A673 (cell line): ENCODE data around the gene TASP1. TPM values are rescaled to one million over a fixed set of nuclear protein-coding genes. Genes with fewer than 3 reads are reported as not detected.

Experiments
- BruUV-seq: library from RNA; stranded (reverse); fragments of 400-500 nt; replicated peaks from 2 replicates; lab custom pipeline; 2021; lab: Mats Ljungman, UMichigan
- CTCF ChIA-PET: fragments of 300-600 bp; sonication (Branson Sonifier 250); formaldehyde crosslinking; loops from one replicate; lab custom pipeline; 2022; ENCODE audit warnings: antibody characterized with exemption; lab: Charles Lee
- POLR2A ChIA-PET: fragments of 300-600 bp; sonication (Branson Sonifier 250); formaldehyde crosslinking; loops from one replicate; lab custom pipeline; 2022; ENCODE audit warnings: antibody characterized with exemption; ENCODE audit not compliant: low non-redundant PET; lab: Charles Lee
- DNase-seq: peaks from one replicate; pipeline ENCODE4 v3.0.0-alpha.2; 2015; ENCODE audit warnings: low spot score
- H3K27ac ChIP-seq: fragments of 200-600 bp; sonication (generic); 2 replicates; pipeline ENCODE4 v1.5.1; 2016; ENCODE audit warnings: mixed run types, low read depth, mild to moderate bottlenecking, mixed read lengths, antibody characterized with exemption, low read length; ENCODE audit not compliant: poor library complexity, severe bottlenecking
- H3K27me3 ChIP-seq: fragments of 200-600 bp; sonication (generic); replicated peaks from 2 replicates; pipeline ENCODE4 v1.6.1; 2017; ENCODE audit warnings: mixed run types, low read depth, mild to moderate bottlenecking, mixed read lengths, antibody characterized with exemption, low read length; ENCODE audit not compliant: insufficient read depth, poor library complexity
- H3K36me3 ChIP-seq: fragments of 200-600 bp; sonication (generic); 2 replicates; pipeline ENCODE4 v1.6.1; 2016; ENCODE audit warnings: mixed run types, mild to moderate bottlenecking, mixed read lengths, antibody characterized with exemption, low read length; ENCODE audit not compliant: insufficient read depth, poor library complexity, severe bottlenecking
- H3K4me1 ChIP-seq: fragments of 200-600 bp; sonication (generic); 2 replicates; pipeline ENCODE4 v1.6.1; 2017; ENCODE audit warnings: mixed run types, mild to moderate bottlenecking, mixed read lengths, antibody characterized with exemption, low read length; ENCODE audit not compliant: insufficient read depth, poor library complexity, severe bottlenecking
- H3K4me3 ChIP-seq: fragments of 200-600 bp; sonication (generic); 2 replicates; pipeline ENCODE4 v1.5.1; 2016; ENCODE audit warnings: low read depth, mixed run types, mild to moderate bottlenecking, mixed read lengths, low read length; ENCODE audit not compliant: poor library complexity, severe bottlenecking
- H3K9me3 ChIP-seq: fragments of 200-600 bp; sonication (generic); 2 replicates; pipeline ENCODE4 v1.6.1; 2016; ENCODE audit warnings: mixed run types, low read depth, mild to moderate bottlenecking, mixed read lengths, antibody characterized with exemption, low read length; ENCODE audit not compliant: poor library complexity, severe bottlenecking
- EZH2 ChIP-seq: fragments of 200-600 bp; sonication (generic); IDR thresholded peaks from 2 replicates; pipeline ENCODE4 v1.6.1; 2017; ENCODE audit warnings: borderline replicate concordance, low read depth, mild to moderate bottlenecking, mixed read lengths, antibody characterized with exemption, low read length; ENCODE audit not compliant: poor library complexity, severe bottlenecking
- intact Hi-C: fragments of 100-400 bp; cut with micrococcal nuclease; formaldehyde crosslinking; loops from one replicate; pipeline ENCODE4 v1.10.0; 2022; ENCODE audit not compliant: unreplicated experiment
- total RNA-seq: library from RNA; stranded (reverse); gene quantifications from 2 replicates; pipeline ENCODE4 v1.2.3, GENCODE V29; 2021
- TF ChIP-seq, protein P1 (sequence below): fragments of 300-800, 200-600 bp; sonication (generic); conservative IDR thresholded peaks from 2 replicates; pipeline ENCODE4 v1.5.1; 2017; ENCODE audit warnings: low read depth, mild to moderate bottlenecking, antibody characterized with exemption, low read length, moderate library complexity, mixed read lengths

TASP1 gene
- total RNA-seq, 1 experiment from 2014 or later, result 15.6 TPM

DNA sequence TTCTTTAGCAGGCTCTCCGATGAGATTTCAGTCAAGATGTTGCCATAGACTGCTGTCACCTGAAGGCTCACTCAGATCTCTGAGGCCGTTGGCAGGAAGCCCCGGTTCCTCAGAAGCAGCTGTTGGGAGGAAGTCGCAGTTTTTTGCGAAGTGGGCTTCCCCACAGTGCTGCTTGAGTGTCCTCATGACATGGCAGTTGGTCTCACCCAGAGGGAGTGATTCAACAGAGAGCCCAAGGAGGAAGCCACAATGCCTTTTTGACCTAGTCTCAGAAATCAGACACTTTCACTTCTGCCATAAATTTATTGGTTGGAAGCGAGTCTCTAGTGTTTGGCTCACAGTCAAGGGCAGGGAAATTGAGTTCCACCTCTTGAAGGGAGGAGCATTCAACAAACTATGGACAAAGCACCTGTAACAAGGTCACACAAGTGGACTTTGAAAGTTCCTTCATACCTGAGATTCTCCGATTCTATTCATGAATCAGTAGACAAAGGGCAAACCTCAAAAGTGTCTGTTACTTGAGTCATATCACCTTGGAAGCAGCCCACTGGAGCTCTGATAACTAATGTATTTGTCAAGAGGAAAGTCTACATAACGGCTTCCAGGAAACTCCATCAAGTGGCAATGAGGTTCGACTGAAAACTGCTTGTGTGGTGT, 208.3 kb downstream of the TASP1 start:
- TF ChIP-seq, protein P1, sequence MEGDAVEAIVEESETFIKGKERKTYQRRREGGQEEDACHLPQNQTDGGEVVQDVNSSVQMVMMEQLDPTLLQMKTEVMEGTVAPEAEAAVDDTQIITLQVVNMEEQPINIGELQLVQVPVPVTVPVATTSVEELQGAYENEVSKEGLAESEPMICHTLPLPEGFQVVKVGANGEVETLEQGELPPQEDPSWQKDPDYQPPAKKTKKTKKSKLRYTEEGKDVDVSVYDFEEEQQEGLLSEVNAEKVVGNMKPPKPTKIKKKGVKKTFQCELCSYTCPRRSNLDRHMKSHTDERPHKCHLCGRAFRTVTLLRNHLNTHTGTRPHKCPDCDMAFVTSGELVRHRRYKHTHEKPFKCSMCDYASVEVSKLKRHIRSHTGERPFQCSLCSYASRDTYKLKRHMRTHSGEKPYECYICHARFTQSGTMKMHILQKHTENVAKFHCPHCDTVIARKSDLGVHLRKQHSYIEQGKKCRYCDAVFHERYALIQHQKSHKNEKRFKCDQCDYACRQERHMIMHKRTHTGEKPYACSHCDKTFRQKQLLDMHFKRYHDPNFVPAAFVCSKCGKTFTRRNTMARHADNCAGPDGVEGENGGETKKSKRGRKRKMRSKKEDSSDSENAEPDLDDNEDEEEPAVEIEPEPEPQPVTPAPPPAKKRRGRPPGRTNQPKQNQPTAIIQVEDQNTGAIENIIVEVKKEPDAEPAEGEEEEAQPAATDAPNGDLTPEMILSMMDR, result no peak
- TF ChIP-seq EZH2, result no peak
- DNase-seq, result no peak
- Histone ChIP-seq H3K4me1 (peaks cover 7% of the 10 kb centered on the region), H3K27ac (no peak overlapping the region), H3K36me3 (no peaks in the 10 kb centered on the region), H3K9me3 (no peaks in the 10 kb centered on the region), H3K27me3 (no peaks in the 10 kb centered on the region), H3K4me3 (no peak overlapping the region)
- CTCF ChIA-PET, result no interaction called here
- intact Hi-C loops, result no loop called here
- BruUV-seq, result no TSS peak
- POLR2A ChIA-PET, result no interaction called here

DNA sequence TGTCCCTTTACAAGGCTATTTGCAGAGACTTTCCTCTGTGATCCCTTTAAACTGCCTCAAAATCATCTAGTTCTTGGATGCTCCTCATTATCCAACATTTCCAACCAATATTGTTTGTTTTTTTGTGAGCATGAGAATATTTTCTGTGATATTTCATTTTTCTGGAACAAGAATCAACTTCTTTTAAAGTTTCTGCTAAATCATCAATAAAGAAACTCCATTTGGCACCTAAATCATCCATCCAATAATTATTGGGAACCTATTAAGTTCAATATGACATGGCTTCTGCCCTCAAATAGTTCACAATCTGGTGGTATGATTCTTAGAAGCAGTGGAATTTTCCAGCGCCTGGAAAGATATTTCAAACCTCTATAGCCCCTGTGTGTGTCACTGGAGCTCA, 210.0 kb downstream of the TASP1 start:
- no peaks in the 10 kb centered on the region for H3K9me3 ChIP-seq
- POLR2A ChIA-PET, result no interaction called here
- H3K27me3 ChIP-seq, result no peaks in the 10 kb centered on the region
- BruUV-seq, result no TSS peak
- CTCF ChIA-PET, result no interaction called here
- intact Hi-C loops, result no loop called here
- TF ChIP-seq, protein P1, result no peak
- TF ChIP-seq EZH2, result no peak
- no peak for DNase-seq
- no peak overlapping the region for H3K27ac ChIP-seq
- no peak overlapping the region for H3K4me3 ChIP-seq
- no peaks in the 10 kb centered on the region for H3K36me3 ChIP-seq
- H3K4me1 ChIP-seq, result peaks cover 9% of the 10 kb centered on the region

DNA sequence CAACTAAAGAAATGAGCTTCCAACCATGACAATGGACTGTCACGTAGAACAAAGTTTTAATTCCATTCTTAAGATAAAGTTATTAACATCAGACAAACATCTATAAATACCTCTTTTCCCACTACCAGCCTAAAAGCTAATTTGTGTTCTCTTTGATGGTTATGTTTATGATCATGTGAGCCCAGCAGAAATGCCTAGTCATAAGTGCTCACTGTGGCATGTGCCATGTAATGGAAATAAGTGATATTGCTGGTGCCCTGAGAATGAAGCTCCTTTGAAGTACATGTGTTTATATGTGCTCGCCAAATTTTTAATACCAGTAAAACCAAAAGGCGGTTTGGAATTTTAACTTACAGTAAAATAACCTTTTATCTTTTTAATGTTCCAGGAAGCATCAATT, 211.9 kb downstream of the TASP1 start:
- Histone ChIP-seq H3K27me3 (no peaks in the 10 kb centered on the region), H3K4me1 (peaks cover 9% of the 10 kb centered on the region), H3K9me3 (no peaks in the 10 kb centered on the region), H3K27ac (no peak overlapping the region), H3K4me3 (no peak overlapping the region), H3K36me3 (no peaks in the 10 kb centered on the region)
- intact Hi-C loops, result no loop called here
- CTCF ChIA-PET, result no interaction called here
- POLR2A ChIA-PET, result no interaction called here
- DNase-seq, result no peak
- TF ChIP-seq, protein P1, result no peak
- no peak for TF ChIP-seq EZH2
- no TSS peak for BruUV-seq
